Natural killer cell (primary cell): ENCODE measurements around the gene SPTLC3. TPM values are rescaled to one million over a fixed set of nuclear protein-coding genes. Genes with fewer than 3 reads are reported as not detected.

ENCODE experiments used
- ATAC-seq, 3 donors: fragments of 150-1000 bp in 2 of 3; fragments of 200-7000 bp in 1 of 3; cut with Tn5 transposase; 1 replicate in 1 of 3; 2 replicates in 2 of 3; pipeline ENCODE4 v1.10.0; 2021; ENCODE audit warnings: mild to moderate bottlenecking in 2 of 3, moderate library complexity in 2 of 3
- DNase-seq, 2 donors: peaks; one replicate each; pipeline versions ENCODE4 v3.0.0 to v3.0.0-alpha.2; 2013 to 2021; ENCODE audit warnings: mixed read lengths in 1 of 2
- H3K27ac ChIP-seq: one replicate; pipeline ENCODE4 v1.5.1; 2013; ENCODE audit warnings: mild to moderate bottlenecking, low read length
- H3K27me3 ChIP-seq: one replicate; pipeline ENCODE4 v1.6.1; 2013; ENCODE audit warnings: low read length; ENCODE audit not compliant: control insufficient read depth, insufficient read depth
- H3K36me3 ChIP-seq: one replicate; pipeline ENCODE4 v1.6.1; 2013; ENCODE audit warnings: low read length; ENCODE audit not compliant: control insufficient read depth, insufficient read depth
- H3K4me1 ChIP-seq: one replicate; pipeline ENCODE4 v1.6.1; 2013; ENCODE audit warnings: low read length; ENCODE audit not compliant: control insufficient read depth, insufficient read depth
- H3K4me3 ChIP-seq: one replicate; pipeline ENCODE4 v1.5.1; 2013; ENCODE audit warnings: low read length
- H3K9me3 ChIP-seq: one replicate; pipeline ENCODE4 v1.6.1; 2013; ENCODE audit warnings: low read length; ENCODE audit not compliant: control insufficient read depth, insufficient read depth
- H3K27ac Mint-ChIP-seq, 2 donors: one replicate each; pipeline ENCODE4 v1.8.0; 2022; ENCODE audit warnings: mild to moderate bottlenecking in 2 of 2, mixed read lengths in 2 of 2, moderate library complexity in 1 of 2
- H3K27me3 Mint-ChIP-seq, 2 donors: one replicate each; pipeline ENCODE4 v1.8.0; 2022; ENCODE audit warnings: low read depth in 2 of 2, mixed read lengths in 2 of 2
- H3K36me3 Mint-ChIP-seq: one replicate; pipeline ENCODE4 v1.8.0; 2022; ENCODE audit warnings: mixed read lengths
- H3K4me1 Mint-ChIP-seq, 2 donors: one replicate each; pipeline ENCODE4 v1.8.0; 2022; ENCODE audit warnings: mixed read lengths in 2 of 2
- H3K4me3 Mint-ChIP-seq: one replicate; pipeline ENCODE4 v1.8.0; 2022; ENCODE audit warnings: mild to moderate bottlenecking, moderate library complexity, mixed read lengths
- H3K9me3 Mint-ChIP-seq, 2 donors: one replicate each; pipeline ENCODE4 v1.8.0; 2022; ENCODE audit warnings: mixed read lengths in 2 of 2
- CTCF ChIP-seq: fragments of 200-600 bp; IDR thresholded peaks from one replicate; pipeline ENCODE4 v1.8.0; 2022; ENCODE audit warnings: antibody characterized with exemption
- WGBS: methylation state at CpG from one replicate; pipeline ENCODE4 v1.1.7; 2013; ENCODE audit warnings: missing lambda C conversion rate; ENCODE audit not compliant: insufficient coverage; 5-methylcytosine and 5-hydroxymethylcytosine counted together
- intact Hi-C: fragments of 100-400 bp; cut with micrococcal nuclease; formaldehyde crosslinking; loops from one replicate; pipeline ENCODE4 v1.14.2; 2022
- total RNA-seq, 4 donors: library from RNA; stranded (reverse); fragments of 120-200 nt in 1 of 4; gene quantifications; one replicate each; pipeline versions ENCODE4 v1.2.3 to v1.2.4, GENCODE V29; 2013 to 2022

The SPTLC3 gene
- total RNA-seq, 3 donors from 2014 or later (not counting 1 experiment from before 2014, with no cell fraction given) = 1.5 to 4.6 (median 1.9) TPM

- no peak for DNase-seq
- intact Hi-C loops = no loop called here
- no peak overlapping the region for H3K27ac ChIP-seq
- no peaks in the 10 kb centered on the region for H3K36me3 ChIP-seq
- WGBS = 79% methylated on average over 2 of the region's 2 CpGs
- no peak for ATAC-seq
- H3K27me3 Mint-ChIP-seq = no peaks in the 10 kb centered on the region
- no peaks in the 10 kb centered on the region for H3K9me3 Mint-ChIP-seq
- H3K4me1 Mint-ChIP-seq = no peaks in the 10 kb centered on the region
- H3K27ac Mint-ChIP-seq = no peak overlapping the region
- no peak for TF ChIP-seq CTCF
- H3K36me3 Mint-ChIP-seq = no peaks in the 10 kb centered on the region
- no peak overlapping the region for H3K4me3 ChIP-seq
- no peaks in the 10 kb centered on the region for H3K4me1 ChIP-seq
- H3K9me3 ChIP-seq = no peaks in the 10 kb centered on the region
- H3K4me3 Mint-ChIP-seq = no peak overlapping the region
- no peaks in the 10 kb centered on the region for H3K27me3 ChIP-seq
Measured at GRCh38 chr20:13101276-13101675, 92.5 kb downstream of the SPTLC3 start.

- H3K27ac ChIP-seq = no peak overlapping the region
- H3K4me1 Mint-ChIP-seq = no peaks in the 10 kb centered on the region
- H3K9me3 ChIP-seq = no peaks in the 10 kb centered on the region
- H3K4me3 Mint-ChIP-seq = no peak overlapping the region
- no peaks in the 10 kb centered on the region for H3K27me3 Mint-ChIP-seq
- H3K27ac Mint-ChIP-seq = no peak overlapping the region
- TF ChIP-seq CTCF = no peak
- no peak for ATAC-seq
- no peaks in the 10 kb centered on the region for H3K36me3 ChIP-seq
- intact Hi-C loops = no loop called here
- 91% methylated on average over 5 of the region's 5 CpGs for WGBS
- no peak overlapping the region for H3K4me3 ChIP-seq
- no peaks in the 10 kb centered on the region for H3K4me1 ChIP-seq
- H3K9me3 Mint-ChIP-seq = no peaks in the 10 kb centered on the region
- no peaks in the 10 kb centered on the region for H3K27me3 ChIP-seq
- no peak for DNase-seq
- no peaks in the 10 kb centered on the region for H3K36me3 Mint-ChIP-seq
Measured at GRCh38 chr20:13101706-13102105, 92.9 kb downstream of the SPTLC3 start.

GRCh38 chr20:13102237-13102636, 93.5 kb downstream of the SPTLC3 start:
- H3K4me1 Mint-ChIP-seq = no peaks in the 10 kb centered on the region
- no peak for ATAC-seq
- H3K27ac Mint-ChIP-seq = no peak overlapping the region
- no peaks in the 10 kb centered on the region for H3K27me3 Mint-ChIP-seq
- H3K9me3 Mint-ChIP-seq = no peaks in the 10 kb centered on the region
- Histone ChIP-seq H3K27ac (no peak overlapping the region), H3K36me3 (no peaks in the 10 kb centered on the region), H3K27me3 (no peaks in the 10 kb centered on the region), H3K9me3 (no peaks in the 10 kb centered on the region), H3K4me3 (no peak overlapping the region), H3K4me1 (no peaks in the 10 kb centered on the region)
- WGBS = 88% methylated on average over 3 of the region's 3 CpGs
- DNase-seq = no peak
- H3K36me3 Mint-ChIP-seq = no peaks in the 10 kb centered on the region
- intact Hi-C loops = no loop called here
- no peak for TF ChIP-seq CTCF
- no peak overlapping the region for H3K4me3 Mint-ChIP-seq

GRCh38 chr20:13102694-13103093, 93.9 kb downstream of the SPTLC3 start:
- H3K4me3 Mint-ChIP-seq = no peak overlapping the region
- Histone ChIP-seq H3K27ac (no peak overlapping the region), H3K4me3 (no peak overlapping the region), H3K4me1 (no peaks in the 10 kb centered on the region), H3K9me3 (no peaks in the 10 kb centered on the region), H3K36me3 (no peaks in the 10 kb centered on the region), H3K27me3 (no peaks in the 10 kb centered on the region)
- no peak for DNase-seq
- no peaks in the 10 kb centered on the region for H3K36me3 Mint-ChIP-seq
- intact Hi-C loops = no loop called here
- no peak overlapping the region for H3K27ac Mint-ChIP-seq
- WGBS = 100% methylated on average over 1 of the region's 1 CpG
- no peaks in the 10 kb centered on the region for H3K9me3 Mint-ChIP-seq
- no peaks in the 10 kb centered on the region for H3K4me1 Mint-ChIP-seq
- no peaks in the 10 kb centered on the region for H3K27me3 Mint-ChIP-seq
- no peak for ATAC-seq
- TF ChIP-seq CTCF = no peak
